Activated CD8-positive, alpha-beta memory T cell treated with anti-CD3 and anti-CD28 coated beads, Interleukin-2, amount 50 U/mL, for 4 hours (primary cell): ENCODE results near the gene NKX6-1.

ENCODE experiments used
- DNase-seq: peaks from one replicate; pipeline ENCODE4 v3.0.0-alpha.2; 2020

NKX6-1 gene

DNA sequence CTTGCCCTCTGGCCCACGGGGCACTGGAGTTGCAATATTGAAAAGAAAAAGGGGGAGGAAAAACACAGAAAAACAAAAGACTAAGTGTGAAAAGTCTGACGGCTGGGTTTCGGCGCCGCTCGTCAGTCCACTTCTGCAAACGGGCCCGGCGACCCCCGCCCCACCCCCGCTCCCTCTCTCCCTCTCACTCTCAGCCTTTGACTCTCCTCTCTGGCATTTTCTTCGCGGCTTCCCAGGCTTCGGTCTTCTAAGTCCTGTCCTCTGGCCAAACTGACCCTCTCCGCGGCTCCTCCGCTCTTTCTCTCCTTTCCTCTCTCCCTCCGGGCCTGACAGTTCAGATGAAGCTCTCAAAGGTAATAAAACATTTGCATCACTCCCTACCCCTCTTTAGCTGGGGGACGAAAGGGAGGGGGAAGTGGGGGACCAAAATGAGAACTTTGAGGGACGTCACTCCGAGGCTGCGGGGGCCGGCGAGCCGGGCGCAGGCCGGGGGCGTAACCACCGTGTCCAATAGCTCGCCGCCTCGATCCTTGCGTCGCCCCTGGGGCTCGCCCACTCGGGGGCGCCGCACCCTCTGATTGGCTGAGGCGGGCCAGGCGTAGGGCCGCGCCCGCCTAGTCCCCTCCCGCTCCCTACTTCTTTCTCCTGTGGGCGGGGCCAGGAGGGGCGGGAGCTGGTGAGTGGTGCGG lies at the start of gene NKX6-1:
Gene NKX6-1 (minus strand): TSS at position 358 of the 689 bp plus-strand sequence. CDS start 1,064 bp downstream, outside the sequence.
- no peak for DNase-seq

DNA sequence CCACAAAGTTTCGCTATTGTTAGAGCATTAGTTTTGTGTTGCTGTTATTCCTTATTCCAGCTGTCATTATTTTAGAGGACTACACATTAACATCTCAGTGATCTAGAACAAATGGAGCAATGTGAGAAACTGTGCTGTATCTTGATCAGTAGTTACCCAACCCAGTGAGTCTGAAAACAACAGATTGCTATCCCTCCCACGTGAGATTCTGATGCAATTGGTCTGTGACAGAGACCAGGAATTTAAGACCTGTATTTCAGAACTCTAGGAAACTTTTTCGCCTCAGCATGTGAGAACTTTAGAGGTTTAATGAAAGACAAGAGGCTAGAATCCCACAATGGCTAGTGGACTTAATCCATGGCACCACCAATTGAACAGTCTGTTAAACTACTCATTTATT lies 48.1 kb upstream of the NKX6-1 start:
- no peak for DNase-seq

GRCh38 chr4:84545093-84545492 lies 46.0 kb upstream of the NKX6-1 start:
- no peak for DNase-seq

DNA sequence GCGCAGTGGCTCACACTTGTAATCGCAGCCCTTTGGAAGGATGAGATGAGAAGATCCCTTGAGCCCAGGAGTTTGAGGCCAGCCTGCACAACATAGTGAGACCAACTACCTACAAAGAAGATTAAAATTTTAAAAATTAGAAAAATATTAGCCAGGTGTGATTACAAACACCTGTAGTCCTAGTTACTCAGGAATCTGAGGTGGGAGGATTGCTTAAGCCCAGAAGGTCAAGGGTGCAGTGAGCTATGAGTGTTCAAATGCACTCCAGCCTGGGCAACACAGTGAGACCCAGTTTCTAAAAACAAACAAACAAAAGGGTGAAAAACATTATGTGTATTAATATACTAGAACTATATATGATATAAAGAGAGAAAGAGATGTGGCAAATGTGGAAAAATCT lies 36.8 kb upstream of the NKX6-1 start:
- DNase-seq = no peak

- DNase-seq = no peak
These were observed 32.6 kb upstream of the NKX6-1 start for GRCh38 chr4:84531689-84532088.

- no peak for DNase-seq
These were observed 31.8 kb upstream of the NKX6-1 start for GRCh38 chr4:84530871-84531270.

DNA sequence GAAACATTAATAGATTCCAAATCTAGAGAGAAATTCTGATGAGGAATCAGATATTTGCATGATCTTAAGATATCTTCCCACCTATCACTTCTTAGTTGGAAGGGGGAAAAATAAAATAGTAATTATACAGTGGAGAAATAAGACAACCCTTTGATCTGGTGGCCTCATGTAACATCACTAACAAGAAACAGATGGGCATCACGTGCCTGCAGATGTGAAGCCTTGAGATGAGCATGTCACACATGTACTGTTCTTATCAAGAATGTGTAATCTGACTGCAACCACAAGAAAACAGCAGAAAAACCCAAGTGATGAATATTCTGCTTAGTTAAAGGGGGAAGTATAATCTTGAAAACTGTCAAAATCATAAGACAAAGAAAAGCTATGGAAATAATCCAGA lies 31.4 kb upstream of the NKX6-1 start:
- DNase-seq = no peak

GRCh38 chr4:84529169-84529751 lies 30.2 kb upstream of the NKX6-1 start:
- DNase-seq = no peak

DNA sequence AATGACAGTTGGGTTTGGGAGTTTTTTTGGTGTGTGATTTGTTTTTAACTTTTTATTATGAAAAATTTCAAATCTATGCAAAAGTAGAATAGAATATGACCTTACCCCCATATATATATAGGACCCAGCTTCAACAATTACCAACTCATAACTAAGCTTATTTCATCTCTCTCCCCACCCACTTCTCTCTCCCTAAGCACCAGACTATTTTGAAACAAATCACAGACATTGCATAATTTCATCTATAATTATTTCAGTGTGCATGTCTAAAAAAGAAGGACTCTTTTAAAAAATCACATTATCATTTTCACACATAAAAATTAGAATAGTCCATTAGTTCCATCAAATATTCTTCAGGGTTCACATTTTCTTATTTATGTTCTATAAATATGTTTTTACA lies 28.3 kb upstream of the NKX6-1 start:
- no peak for DNase-seq

GRCh38 chr4:84515075-84515474 lies 16.0 kb upstream of the NKX6-1 start:
- DNase-seq = no peak

GRCh38 chr4:84512277-84512676 lies 13.2 kb upstream of the NKX6-1 start:
- DNase-seq = no peak

- DNase-seq = no peak
These were observed 12.6 kb upstream of the NKX6-1 start for GRCh38 chr4:84511703-84512102.

- no peak for DNase-seq
These were observed 8.8 kb upstream of the NKX6-1 start for GRCh38 chr4:84507941-84508340.

- DNase-seq = no peak
These were observed 5.7 kb upstream of the NKX6-1 start for GRCh38 chr4:84504821-84505220.

GRCh38 chr4:84503495-84504437 lies 4.7 kb upstream of the NKX6-1 start:
- DNase-seq = no peak

- no peak for DNase-seq
These were observed 3.9 kb upstream of the NKX6-1 start for GRCh38 chr4:84502955-84503373.

DNA sequence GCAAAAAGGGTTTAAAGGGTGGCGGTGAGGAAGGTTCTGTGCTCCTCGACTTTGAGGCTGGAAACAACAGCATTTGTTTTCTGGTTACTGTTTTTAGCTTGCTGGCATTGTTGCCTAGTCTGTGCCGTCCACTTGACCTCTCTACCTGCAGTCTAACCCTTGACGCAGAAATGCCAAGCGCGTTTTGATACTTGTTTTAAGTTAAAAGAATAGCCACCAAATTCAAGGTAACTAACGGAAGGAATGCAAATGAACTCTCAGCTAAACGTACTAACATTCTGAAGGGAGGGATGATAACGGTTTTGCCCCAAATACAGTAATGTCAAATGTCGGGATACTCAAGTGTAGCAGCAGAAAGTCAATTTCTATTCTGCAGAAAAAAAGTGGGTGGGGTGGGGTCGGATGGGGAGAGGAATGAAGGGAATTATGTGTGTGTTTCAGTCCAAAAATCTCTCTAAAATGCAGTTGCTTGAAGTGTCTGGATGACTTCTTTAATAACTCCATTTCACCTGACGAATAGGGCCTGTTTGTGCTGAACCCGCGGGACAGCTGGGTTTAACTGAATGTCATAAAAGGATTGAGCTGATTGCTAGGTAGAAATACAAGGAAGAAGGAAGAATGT lies 3.4 kb upstream of the NKX6-1 start:
- DNase-seq = no peak

GRCh38 chr4:84501721-84502267 lies 2.7 kb upstream of the NKX6-1 start:
- no peak for DNase-seq

GRCh38 chr4:84501202-84501503 lies 2.1 kb upstream of the NKX6-1 start:
- no peak for DNase-seq

- DNase-seq = no peak
These were observed 1.5 kb upstream of the NKX6-1 start for GRCh38 chr4:84500386-84501201.

- DNase-seq = no peak
These were observed 511 bp upstream of the NKX6-1 start for GRCh38 chr4:84499624-84499982.

DNA sequence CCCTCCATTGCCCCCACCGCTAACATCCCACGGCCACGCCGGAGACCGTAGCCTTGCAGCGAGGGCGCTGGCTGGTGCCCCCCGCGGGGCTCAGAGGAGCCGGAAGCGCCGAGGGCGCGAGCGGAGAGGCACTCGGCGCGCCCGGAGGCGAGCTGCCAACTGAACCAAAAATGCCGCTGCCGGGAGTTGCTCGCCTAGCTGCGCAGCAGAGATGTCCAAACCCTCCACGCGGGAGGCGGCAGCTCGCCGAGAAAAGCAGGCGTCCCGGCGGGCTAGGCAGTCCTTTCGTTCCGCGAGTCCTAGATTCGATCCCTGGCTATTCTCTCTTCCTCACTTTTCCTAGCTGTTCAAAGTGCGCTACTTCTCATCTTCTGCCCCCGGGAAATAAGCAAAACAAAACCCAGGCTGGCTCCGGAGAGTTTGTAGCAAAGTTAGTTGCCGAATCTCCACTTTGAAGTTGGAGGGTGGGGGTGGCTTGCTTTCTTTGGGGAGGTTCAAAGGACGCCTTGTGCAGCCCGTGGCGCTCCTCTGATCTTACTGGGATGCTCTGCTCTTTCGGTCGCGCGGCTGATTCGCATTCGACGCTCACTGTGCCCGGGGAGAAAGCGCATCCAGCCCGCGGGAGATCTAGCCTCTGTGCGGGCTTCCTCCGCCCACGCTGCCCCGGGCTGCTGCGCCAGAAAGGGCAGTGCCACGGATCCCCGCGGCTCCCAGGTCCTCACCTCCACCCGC lies 723 bp downstream of the NKX6-1 start:
- no peak for DNase-seq
